Testis (tissue), 3 donors: ENCODE results near the gene SDSL. TPM values are rescaled to one million over a fixed set of nuclear protein-coding genes. Genes with fewer than 3 reads are reported as not detected.

Source experiments
- DNase-seq: peaks from one replicate; pipeline ENCODE4 v3.0.0-alpha.2; 2019
- H3K27ac ChIP-seq, 2 donors: fragments of 200-600 bp; sonication (generic); one replicate each; pipeline ENCODE4 v1.5.1; 2019
- H3K27me3 ChIP-seq: fragments of 200-600 bp; sonication (generic); one replicate; pipeline ENCODE4 v1.5.1; 2019
- H3K36me3 ChIP-seq: fragments of 200-600 bp; sonication (generic); one replicate; pipeline ENCODE4 v1.5.1; 2017; ENCODE audit warnings: low read depth; ENCODE audit errors: missing control alignments
- H3K4me1 ChIP-seq: fragments of 200-600 bp; sonication (generic); one replicate; pipeline ENCODE4 v1.5.1; 2019
- H3K4me3 ChIP-seq, 2 donors: fragments of 200-600 bp; sonication (generic); one replicate each; pipeline ENCODE4 v1.5.1; 2017 to 2019
- H3K9me3 ChIP-seq: fragments of 200-600 bp; sonication (generic); one replicate; pipeline ENCODE4 v1.5.1; 2017
- CTCF ChIP-seq, 3 experiments: fragments of 450-650 bp in 2 of 3; fragments of 200-600 bp in 1 of 3; sonication (generic) in 1 of 3; IDR thresholded peaks; one replicate each; pipeline ENCODE4 v1.5.1; 2016 to 2019; ENCODE audit warnings: antibody characterized with exemption in 3 of 3, mild to moderate bottlenecking in 2 of 3, moderate library complexity in 1 of 3
- POLR2A ChIP-seq: fragments of 450-650 bp; IDR thresholded peaks from one replicate; pipeline ENCODE4 v1.6.1; 2017; ENCODE audit warnings: antibody characterized with exemption, mild to moderate bottlenecking, moderate library complexity
- WGBS, 2 donors: methylation state at CpG; one replicate each; pipeline ENCODE4 v1.1.5; 2018; 5-methylcytosine and 5-hydroxymethylcytosine counted together
- intact Hi-C: fragments of 100-400 bp; cut with DNase I; formaldehyde crosslinking; loops from one replicate; pipeline ENCODE4 v1.15.1; 2023; ENCODE audit warnings: low total_unique reads
- polyA plus RNA-seq: library from polyadenylated mRNA; stranded (reverse); fragments of 350-450 nt; fragmentation: Illumina TruSeq; extraction: RNeasy Lipid Tissue Mini Kit (QIAGEN cat#74804); gene quantifications from one replicate; pipeline ENCODE4 v1.2.3, GENCODE V29; 2014; ENCODE audit warnings: low read depth, low replicate concordance; ENCODE audit not compliant: insufficient read depth
- total RNA-seq, 2 donors: library from RNA; depleted of rRNA; stranded (reverse); fragments of >200 nt; gene quantifications; one replicate each; pipeline ENCODE4 v1.2.3, GENCODE V29; 2016

Gene SDSL
- total and polyA plus RNA-seq, 3 donors from 2014 or later: 15.9 to 25.2 (median 16.3) TPM

GRCh38 chr12:113475451-113476175, 53.4 kb downstream of the SDSL start:
- H3K4me3 ChIP-seq: no peak overlapping the region
- H3K27ac ChIP-seq: no peak overlapping the region
- no peaks in the 10 kb centered on the region for H3K4me1 ChIP-seq
- no peaks in the 10 kb centered on the region for H3K36me3 ChIP-seq
- no peaks in the 10 kb centered on the region for H3K9me3 ChIP-seq
- intact Hi-C loops: no loop called here
- TF ChIP-seq POLR2A (no peak), CTCF (IDR thresholded peaks at IDR 0.05) (no peak)
- H3K27me3 ChIP-seq: no peaks in the 10 kb centered on the region
- WGBS, 2 donors: 2% methylated on average over 39 to 42 of the region's 50 CpGs
- DNase-seq: no peak

- 1 to 2% methylated on average over 31 to 42 of the region's 58 CpGs for whole genome bisulfite sequencing, 2 donors
- TF ChIP-seq POLR2A (no peak), CTCF (IDR thresholded peaks at IDR 0.05) (no peak)
- Histone ChIP-seq H3K27me3 (no peaks in the 10 kb centered on the region), H3K4me3 (no peak overlapping the region), H3K27ac (no peak overlapping the region), H3K4me1 (no peaks in the 10 kb centered on the region), H3K36me3 (no peaks in the 10 kb centered on the region), H3K9me3 (no peaks in the 10 kb centered on the region)
- DNase-seq: no peak
- intact Hi-C loops: no loop called here
Measured at GRCh38 chr12:113476176-113476986, 54.2 kb downstream of the SDSL start.

DNA sequence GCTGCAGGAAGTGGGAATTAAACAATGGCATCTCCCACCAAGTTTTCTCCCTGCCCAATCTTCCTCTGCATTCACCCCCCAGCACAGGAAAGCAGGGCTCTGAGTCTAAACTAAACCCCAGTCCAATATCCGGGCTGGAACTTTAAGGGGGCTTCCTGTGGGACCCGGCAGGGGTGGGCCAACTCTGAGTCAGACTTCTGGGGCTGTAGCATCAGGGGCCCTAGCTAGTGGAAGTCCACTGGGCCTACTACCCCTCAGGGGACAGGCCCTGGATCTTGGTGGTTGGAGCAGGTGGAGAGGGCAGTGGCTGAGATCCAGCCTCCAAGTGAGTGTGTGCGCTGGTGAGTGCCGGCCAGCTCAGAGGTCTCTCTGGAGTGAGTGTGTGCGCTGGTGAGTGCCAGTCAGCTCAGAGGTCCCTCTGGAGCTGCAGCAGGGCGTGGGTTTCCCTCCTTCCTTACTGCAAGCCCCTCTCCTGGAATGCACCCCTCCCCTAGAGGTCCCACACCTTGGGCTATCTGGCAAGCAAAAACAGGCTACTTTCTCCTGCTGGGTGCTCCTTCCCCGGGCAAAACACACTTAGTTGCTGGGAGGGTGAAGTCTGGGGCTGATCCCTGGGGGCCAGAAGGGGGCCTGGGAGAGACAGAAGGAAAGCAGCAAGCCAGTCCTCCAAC, 55.1 kb downstream of the SDSL start:
- TF ChIP-seq CTCF (IDR thresholded peaks at IDR 0.05): no peak
- Histone ChIP-seq H3K27me3 (no peaks in the 10 kb centered on the region), H3K4me3 (no peak overlapping the region), H3K4me1 (no peaks in the 10 kb centered on the region), H3K36me3 (no peaks in the 10 kb centered on the region), H3K27ac (no peak overlapping the region), H3K9me3 (no peaks in the 10 kb centered on the region)
- intact Hi-C loops: no loop called here
- WGBS, 2 donors: 0 to 15% methylated on average over 2 to 7 of the region's 7 CpGs
- no peak for DNase-seq

DNA sequence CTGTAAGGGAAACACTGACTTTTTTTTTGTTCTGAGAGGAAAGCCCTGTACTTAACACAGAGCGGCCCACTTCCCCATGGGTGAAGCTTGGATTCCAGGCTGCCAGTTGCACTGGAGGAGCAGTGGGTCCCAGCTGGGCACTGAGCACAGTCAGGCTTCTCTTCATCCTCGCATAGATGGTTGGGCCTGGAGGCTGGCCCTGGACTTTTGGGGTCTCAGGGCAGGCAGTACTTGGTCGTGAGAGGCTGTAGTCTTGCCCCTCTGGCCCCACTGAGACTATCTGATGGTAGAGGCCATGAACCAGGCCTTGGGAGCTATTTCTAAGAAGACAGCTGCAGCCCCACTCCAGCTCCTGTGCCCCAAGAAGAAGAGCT, 55.6 kb downstream of the SDSL start:
- intact Hi-C loops: no loop called here
- no peaks in the 10 kb centered on the region for H3K36me3 ChIP-seq
- DNase-seq: no peak
- H3K27me3 ChIP-seq: no peaks in the 10 kb centered on the region
- H3K4me1 ChIP-seq: no peaks in the 10 kb centered on the region
- H3K27ac ChIP-seq: no peak overlapping the region
- 15 to 29% methylated on average over 1 to 3 of the region's 3 CpGs for WGBS, 2 donors
- TF ChIP-seq CTCF (IDR thresholded peaks at IDR 0.05): no peak
- no peak for TF ChIP-seq POLR2A
- no peaks in the 10 kb centered on the region for H3K9me3 ChIP-seq
- H3K4me3 ChIP-seq: no peak overlapping the region
